Measurements from ENCODE around the gene GBP6.
A peak's percentile ranks its signal among the peaks of the same experiment; 100 is the strongest.

- TF ChIP-seq, protein P1, sequence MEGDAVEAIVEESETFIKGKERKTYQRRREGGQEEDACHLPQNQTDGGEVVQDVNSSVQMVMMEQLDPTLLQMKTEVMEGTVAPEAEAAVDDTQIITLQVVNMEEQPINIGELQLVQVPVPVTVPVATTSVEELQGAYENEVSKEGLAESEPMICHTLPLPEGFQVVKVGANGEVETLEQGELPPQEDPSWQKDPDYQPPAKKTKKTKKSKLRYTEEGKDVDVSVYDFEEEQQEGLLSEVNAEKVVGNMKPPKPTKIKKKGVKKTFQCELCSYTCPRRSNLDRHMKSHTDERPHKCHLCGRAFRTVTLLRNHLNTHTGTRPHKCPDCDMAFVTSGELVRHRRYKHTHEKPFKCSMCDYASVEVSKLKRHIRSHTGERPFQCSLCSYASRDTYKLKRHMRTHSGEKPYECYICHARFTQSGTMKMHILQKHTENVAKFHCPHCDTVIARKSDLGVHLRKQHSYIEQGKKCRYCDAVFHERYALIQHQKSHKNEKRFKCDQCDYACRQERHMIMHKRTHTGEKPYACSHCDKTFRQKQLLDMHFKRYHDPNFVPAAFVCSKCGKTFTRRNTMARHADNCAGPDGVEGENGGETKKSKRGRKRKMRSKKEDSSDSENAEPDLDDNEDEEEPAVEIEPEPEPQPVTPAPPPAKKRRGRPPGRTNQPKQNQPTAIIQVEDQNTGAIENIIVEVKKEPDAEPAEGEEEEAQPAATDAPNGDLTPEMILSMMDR (conservative IDR thresholded peaks at IDR 0.05) = peak; percentile 15
- no peak for TF ChIP-seq ZFX (IDR thresholded peaks at IDR 0.05)
Measured at GRCh38 chr1:89381618-89382017, 17.8 kb downstream of the GBP6 start.
